ENCODE data around the gene HTR3A.
A peak's percentile ranks its signal among the peaks of the same experiment; 100 is the strongest.

Gene HTR3A

DNA sequence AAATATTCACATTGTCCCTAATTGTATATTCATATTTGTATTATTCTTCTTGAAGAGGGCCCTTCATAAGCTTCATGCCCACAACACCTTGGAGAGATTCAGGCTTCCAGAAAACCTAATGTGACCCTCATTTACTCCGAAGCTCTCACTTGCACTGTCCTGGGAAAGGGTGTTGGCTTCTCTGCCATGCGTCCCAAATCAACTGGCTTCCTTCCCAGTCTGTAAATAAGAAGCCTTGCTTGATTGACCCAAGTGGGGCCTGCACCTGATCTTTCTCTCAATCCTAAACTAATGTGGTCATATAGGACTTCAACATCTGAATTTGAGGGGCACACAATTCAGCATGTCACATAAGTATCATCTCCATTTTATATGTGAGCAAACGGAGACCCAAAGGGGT, 44.1 kb downstream of the HTR3A start:
- no peak for DNase-seq (ENCODE audit: low read depth in 2 of 2)

DNA sequence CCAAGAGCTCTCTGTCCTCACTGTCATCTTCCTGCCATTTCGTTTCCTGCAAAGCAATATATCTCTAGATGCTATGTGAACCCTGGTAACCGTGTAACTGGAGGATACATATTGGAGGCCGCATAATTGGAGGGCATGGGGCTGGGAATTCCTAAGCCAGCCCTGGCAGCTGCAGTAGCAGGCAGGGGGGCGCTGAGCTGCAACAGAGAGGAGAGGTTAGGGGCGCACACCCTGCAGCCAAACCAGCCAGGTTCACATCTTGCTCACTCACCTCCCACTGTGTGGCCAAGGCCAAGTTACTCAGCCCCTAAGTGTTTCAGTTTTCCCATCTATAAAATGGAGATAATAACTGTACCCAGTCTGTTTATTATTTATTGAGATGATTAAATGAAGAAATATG, 44.7 kb downstream of the HTR3A start:
- DNase-seq (ENCODE audit: low read depth in 2 of 2) = no peak

DNA sequence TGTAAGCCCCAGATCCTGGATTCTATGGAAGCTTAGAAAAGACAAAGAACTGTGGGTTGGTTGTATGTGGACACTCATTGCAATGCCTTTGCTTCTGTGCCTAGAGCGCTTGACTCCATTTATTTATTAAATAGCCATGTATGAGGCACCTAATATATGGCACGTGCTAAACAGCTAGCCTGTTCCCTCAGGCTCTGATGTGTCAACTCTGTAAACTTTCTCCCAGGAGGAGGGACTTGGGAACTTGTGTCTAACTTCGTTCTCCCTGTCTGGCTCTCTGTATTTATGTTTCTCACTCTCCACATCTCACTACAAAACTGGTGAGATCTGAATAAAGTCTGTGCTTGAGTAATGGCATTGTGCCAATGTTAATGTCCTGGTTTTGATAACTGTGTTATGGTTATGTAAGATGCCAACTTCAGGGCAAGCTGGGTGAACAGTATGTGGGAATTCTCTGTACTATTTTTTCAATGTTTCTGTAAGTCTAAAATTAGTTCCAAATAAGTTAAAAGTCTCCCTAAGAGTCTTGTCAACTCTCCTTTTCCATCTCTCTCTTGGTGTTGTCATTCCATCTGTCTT, 50.5 kb downstream of the HTR3A start:
- no peak for DNase-seq (ENCODE audit: low read depth in 2 of 2)

GRCh38 chr11:114026355-114026754, 51.4 kb downstream of the HTR3A start:
- no peak for DNase-seq (ENCODE audit: low read depth in 2 of 2)

- DNase-seq (ENCODE audit: low read depth in 2 of 2) = no peak
Observed at GRCh38 chr11:114027391-114027790, 52.5 kb downstream of the HTR3A start.

GRCh38 chr11:114027926-114028325, 53.0 kb downstream of the HTR3A start:
- no peak for DNase-seq (ENCODE audit: low read depth in 2 of 2)

DNA sequence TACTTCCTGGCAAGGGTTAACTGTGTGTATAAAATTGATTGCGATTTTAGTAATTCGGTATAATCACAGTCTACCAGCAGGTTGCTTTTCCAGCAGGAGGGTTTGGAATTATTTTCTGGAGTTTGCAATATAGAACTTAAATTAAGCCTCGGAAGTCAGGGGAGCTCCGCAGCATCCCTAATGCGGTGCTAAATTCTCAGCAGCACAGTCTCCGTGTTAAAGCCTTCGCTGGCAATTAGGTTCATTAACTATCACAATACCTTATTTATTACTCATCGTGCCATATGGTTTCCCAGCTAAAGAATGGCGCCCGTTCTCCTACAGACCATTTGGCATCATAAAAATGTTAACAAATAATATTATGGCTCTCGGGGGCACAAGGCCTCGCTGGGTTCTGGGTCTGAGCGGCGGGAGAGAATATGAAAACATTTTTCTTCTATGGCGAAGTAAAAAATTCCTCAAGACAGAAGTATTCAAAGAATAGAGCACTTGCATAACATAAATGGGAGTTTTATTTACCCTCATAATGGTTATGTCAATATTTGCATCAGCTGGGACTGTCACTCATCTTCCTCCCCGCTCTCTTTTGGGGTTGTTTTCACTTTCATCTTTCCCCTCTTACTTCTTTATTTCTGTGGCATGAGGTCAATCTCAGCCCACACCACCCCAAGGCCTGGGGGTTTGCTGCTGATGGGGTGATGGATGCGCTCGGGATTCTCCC, 56.5 kb downstream of the HTR3A start:
- DNase-seq (ENCODE audit: low read depth in 2 of 2) = no peak

- DNase-seq (ENCODE audit: low read depth in 2 of 2) = no peak
Observed at GRCh38 chr11:114031967-114032320, 57.0 kb downstream of the HTR3A start.

DNA sequence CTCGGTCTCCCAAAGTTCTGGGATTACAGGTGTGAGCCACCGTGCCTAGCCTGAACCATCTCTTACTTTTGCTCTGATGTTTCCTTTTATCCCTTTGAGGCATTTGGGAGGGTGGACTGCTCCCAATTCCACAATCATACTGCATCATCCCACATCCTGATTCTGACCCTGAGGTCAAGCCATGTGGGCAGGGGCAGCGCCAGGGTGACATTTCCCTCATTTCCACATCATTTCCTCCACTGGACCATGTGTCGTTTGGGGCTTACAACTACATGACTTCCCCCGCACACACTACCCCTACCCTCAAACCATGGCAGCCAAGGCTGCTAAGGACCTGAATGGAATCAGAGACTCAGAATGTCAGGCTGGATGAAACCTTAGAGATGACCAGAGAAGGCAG, 58.2 kb downstream of the HTR3A start:
- no peak for DNase-seq (ENCODE audit: low read depth in 2 of 2)

GRCh38 chr11:114033572-114033971, 58.7 kb downstream of the HTR3A start:
- DNase-seq (ENCODE audit: low read depth in 2 of 2) = no peak

DNA sequence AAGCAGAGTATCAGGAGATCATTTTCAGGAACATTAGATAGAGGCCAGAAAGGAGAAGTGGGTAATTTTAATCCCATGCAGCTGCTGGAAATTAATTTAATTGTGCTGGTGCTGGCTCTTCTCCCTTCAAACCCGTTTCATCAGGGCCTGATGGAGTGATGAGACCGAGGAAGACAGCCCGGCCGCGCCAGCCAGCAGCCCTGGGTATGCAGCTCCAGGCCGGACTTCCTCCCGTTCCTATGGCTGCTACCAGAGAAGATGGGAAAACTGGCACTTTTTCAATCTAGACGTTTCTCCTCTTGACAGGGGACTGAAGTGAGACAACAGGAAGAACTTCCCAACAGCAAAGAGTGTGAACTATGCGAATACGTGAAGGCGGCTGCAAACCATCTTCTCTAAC, 60.0 kb downstream of the HTR3A start:
- DNase-seq (ENCODE audit: low read depth in 2 of 2) = no peak

- DNase-seq (ENCODE audit: low read depth in 2 of 2) = peak; percentile 25 to 35
Observed at GRCh38 chr11:114036147-114036811, 61.4 kb downstream of the HTR3A start.

DNA sequence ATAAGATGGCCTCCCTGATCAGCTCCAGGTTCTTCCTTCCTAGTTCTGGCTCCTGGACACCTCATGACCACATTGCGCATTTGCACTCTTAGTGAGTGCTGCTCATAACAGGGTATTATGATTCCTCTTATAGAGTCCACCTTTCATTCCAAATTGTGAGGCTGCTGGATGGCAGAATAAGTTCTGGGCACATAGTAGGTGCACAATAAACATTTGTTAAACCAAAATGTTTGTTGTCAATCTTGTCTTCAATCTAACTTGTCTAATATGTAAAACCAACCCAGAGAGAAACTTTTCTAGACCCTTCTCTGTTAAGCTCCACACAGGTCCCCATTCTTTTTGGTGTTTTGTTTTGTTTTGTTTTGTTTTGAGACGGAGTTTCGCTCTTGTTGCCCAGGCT, 62.0 kb downstream of the HTR3A start:
- DNase-seq (ENCODE audit: low read depth in 2 of 2) = no peak

DNA sequence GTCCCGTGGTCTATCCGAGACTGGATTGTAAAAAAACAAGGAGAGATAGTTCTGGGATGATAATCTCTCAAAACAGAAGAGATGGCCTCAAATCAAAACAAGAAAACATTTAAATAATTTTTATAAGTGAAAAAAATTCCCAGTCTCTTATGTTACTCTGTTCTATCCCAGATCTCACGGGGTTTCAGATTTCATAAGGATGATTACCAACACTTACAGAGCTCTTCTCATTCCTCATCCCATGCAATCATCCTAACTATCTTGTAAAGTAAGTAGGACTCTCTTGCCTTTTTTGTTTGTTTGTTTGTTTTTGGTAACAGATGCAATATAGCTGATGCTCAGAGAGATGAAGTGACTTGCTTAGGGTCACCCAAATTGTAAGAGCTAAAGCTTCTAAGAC, 64.6 kb downstream of the HTR3A start:
- no peak for DNase-seq (ENCODE audit: low read depth in 2 of 2)
